ENCODE measurements around the gene TNFRSF4.

TNFRSF4 gene

GRCh38 chr1:1189111-1189510, 24.8 kb downstream of the TNFRSF4 start:
- ChIA-PET POLR2A (no interaction called here), CTCF (no interaction called here)
- no peak for DNase-seq (ENCODE audit: extremely low spot score)
- TF ChIP-seq L3MBTL2 (conservative IDR thresholded peaks at IDR 0.05) = no peak
- TF ChIP-seq NFRKB (IDR thresholded peaks at IDR 0.05) = no peak
- no peak for TF ChIP-seq ZNF384 (IDR thresholded peaks at IDR 0.05)
- TF ChIP-seq CTBP1 (IDR thresholded peaks at IDR 0.05; ENCODE audit: borderline replicate concordance) = no peak
- TF ChIP-seq SUZ12 (IDR thresholded peaks at IDR 0.05) = no peak
- no peak for TF ChIP-seq FOXK2 (IDR thresholded peaks at IDR 0.05)
- no peak for TF ChIP-seq ELF4 (IDR thresholded peaks at IDR 0.05)
- TF ChIP-seq SP1 (IDR thresholded peaks at IDR 0.05) = no peak
- no peak for TF ChIP-seq BHLHE40 (IDR thresholded peaks at IDR 0.05; ENCODE audit: borderline replicate concordance)
- no peak for TF ChIP-seq LEF1 (IDR thresholded peaks at IDR 0.05; ENCODE audit: borderline replicate concordance)
- no peak for TF ChIP-seq FOXM1 (IDR thresholded peaks at IDR 0.05; ENCODE audit: borderline replicate concordance)
- TF ChIP-seq FOXA1 (IDR thresholded peaks at IDR 0.05) = no peak
- TF ChIP-seq ARNT (IDR thresholded peaks at IDR 0.05) = no peak
- no peak for TF ChIP-seq HDGF (IDR thresholded peaks at IDR 0.05; ENCODE audit: borderline replicate concordance)
- TF ChIP-seq TARDBP (IDR thresholded peaks at IDR 0.05) = no peak
- TF ChIP-seq, protein P1, sequence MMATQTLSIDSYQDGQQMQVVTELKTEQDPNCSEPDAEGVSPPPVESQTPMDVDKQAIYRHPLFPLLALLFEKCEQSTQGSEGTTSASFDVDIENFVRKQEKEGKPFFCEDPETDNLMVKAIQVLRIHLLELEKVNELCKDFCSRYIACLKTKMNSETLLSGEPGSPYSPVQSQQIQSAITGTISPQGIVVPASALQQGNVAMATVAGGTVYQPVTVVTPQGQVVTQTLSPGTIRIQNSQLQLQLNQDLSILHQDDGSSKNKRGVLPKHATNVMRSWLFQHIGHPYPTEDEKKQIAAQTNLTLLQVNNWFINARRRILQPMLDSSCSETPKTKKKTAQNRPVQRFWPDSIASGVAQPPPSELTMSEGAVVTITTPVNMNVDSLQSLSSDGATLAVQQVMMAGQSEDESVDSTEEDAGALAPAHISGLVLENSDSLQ (IDR thresholded peaks at IDR 0.05) = no peak

DNA sequence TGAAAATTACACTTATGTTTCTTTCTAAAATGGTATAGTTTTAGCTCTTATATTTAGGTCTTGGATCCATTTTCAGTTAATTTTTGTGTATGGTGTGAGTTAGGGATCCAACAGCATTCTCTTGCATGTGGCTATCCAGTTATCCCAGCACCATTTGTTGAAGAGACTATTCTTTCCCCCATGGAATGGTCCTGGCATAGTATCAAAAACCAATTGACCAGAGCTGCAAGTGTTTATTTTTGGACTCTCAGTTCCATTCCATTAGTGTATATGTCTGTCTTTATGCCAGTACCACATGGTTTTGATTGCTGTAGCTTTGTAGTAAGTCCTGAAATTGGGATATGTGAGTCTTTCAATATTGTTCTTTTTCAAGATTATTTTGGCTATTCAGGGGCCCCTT, 26.0 kb downstream of the TNFRSF4 start:
- TF ChIP-seq FOXK2 (IDR thresholded peaks at IDR 0.05) (no peak), FOXM1 (IDR thresholded peaks at IDR 0.05; ENCODE audit: borderline replicate concordance) (no peak), LEF1 (IDR thresholded peaks at IDR 0.05; ENCODE audit: borderline replicate concordance) (no peak), HDGF (IDR thresholded peaks at IDR 0.05; ENCODE audit: borderline replicate concordance) (no peak), ARNT (IDR thresholded peaks at IDR 0.05) (no peak), SUZ12 (IDR thresholded peaks at IDR 0.05) (no peak), BHLHE40 (IDR thresholded peaks at IDR 0.05; ENCODE audit: borderline replicate concordance) (no peak), NFRKB (IDR thresholded peaks at IDR 0.05) (no peak), ELF4 (IDR thresholded peaks at IDR 0.05) (no peak)
- no peak for DNase-seq (ENCODE audit: extremely low spot score)
- ChIA-PET POLR2A (no interaction called here), CTCF (interaction anchor here (0.6 kb wide), 1 partner anchor 129 kb away, joined by 4 read pairs; no protein-coding TSS in a partner anchor)

- POLR2A ChIA-PET = no interaction called here
- TF ChIP-seq BHLHE40 (IDR thresholded peaks at IDR 0.05; ENCODE audit: borderline replicate concordance) = no peak
- TF ChIP-seq LEF1 (IDR thresholded peaks at IDR 0.05; ENCODE audit: borderline replicate concordance) = no peak
- no peak for TF ChIP-seq FOXA1 (IDR thresholded peaks at IDR 0.05)
- TF ChIP-seq SUZ12 (IDR thresholded peaks at IDR 0.05) = no peak
- TF ChIP-seq NFRKB (IDR thresholded peaks at IDR 0.05) = no peak
- TF ChIP-seq FOXK2 (IDR thresholded peaks at IDR 0.05) = no peak
- TF ChIP-seq FOXM1 (IDR thresholded peaks at IDR 0.05; ENCODE audit: borderline replicate concordance) = no peak
- no peak for TF ChIP-seq HDGF (IDR thresholded peaks at IDR 0.05; ENCODE audit: borderline replicate concordance)
- no peak for TF ChIP-seq CTBP1 (IDR thresholded peaks at IDR 0.05; ENCODE audit: borderline replicate concordance)
- TF ChIP-seq, protein P1 (IDR thresholded peaks at IDR 0.05) = no peak
- no peak for TF ChIP-seq ELF4 (IDR thresholded peaks at IDR 0.05)
- TF ChIP-seq ARNT (IDR thresholded peaks at IDR 0.05) = no peak
- no peak for TF ChIP-seq SP1 (IDR thresholded peaks at IDR 0.05)
- TF ChIP-seq TARDBP (IDR thresholded peaks at IDR 0.05) = no peak
- TF ChIP-seq L3MBTL2 (conservative IDR thresholded peaks at IDR 0.05) = no peak
- no peak for DNase-seq (ENCODE audit: extremely low spot score)
- CTCF ChIA-PET = no interaction called here
Observed at GRCh38 chr1:1185101-1185765, 28.7 kb downstream of the TNFRSF4 start.

- CTCF ChIA-PET = no interaction called here
- POLR2A ChIA-PET = no interaction called here
- no peak for TF ChIP-seq ARNT (IDR thresholded peaks at IDR 0.05)
- no peak for TF ChIP-seq SUZ12 (IDR thresholded peaks at IDR 0.05)
- TF ChIP-seq CTBP1 (IDR thresholded peaks at IDR 0.05; ENCODE audit: borderline replicate concordance) = no peak
- no peak for TF ChIP-seq ZNF384 (IDR thresholded peaks at IDR 0.05)
- TF ChIP-seq FOXA1 (IDR thresholded peaks at IDR 0.05) = no peak
- TF ChIP-seq L3MBTL2 (conservative IDR thresholded peaks at IDR 0.05) = no peak
- TF ChIP-seq, protein P1 (IDR thresholded peaks at IDR 0.05) = no peak
- TF ChIP-seq FOXM1 (IDR thresholded peaks at IDR 0.05; ENCODE audit: borderline replicate concordance) = no peak
- no peak for TF ChIP-seq SP1 (IDR thresholded peaks at IDR 0.05)
- TF ChIP-seq NFRKB (IDR thresholded peaks at IDR 0.05) = no peak
- no peak for TF ChIP-seq LEF1 (IDR thresholded peaks at IDR 0.05; ENCODE audit: borderline replicate concordance)
- TF ChIP-seq TARDBP (IDR thresholded peaks at IDR 0.05) = no peak
- no peak for TF ChIP-seq BHLHE40 (IDR thresholded peaks at IDR 0.05; ENCODE audit: borderline replicate concordance)
- no peak for TF ChIP-seq HDGF (IDR thresholded peaks at IDR 0.05; ENCODE audit: borderline replicate concordance)
- no peak for TF ChIP-seq ELF4 (IDR thresholded peaks at IDR 0.05)
- TF ChIP-seq FOXK2 (IDR thresholded peaks at IDR 0.05) = no peak
- DNase-seq (ENCODE audit: extremely low spot score) = no peak
Observed at GRCh38 chr1:1183833-1184775, 29.8 kb downstream of the TNFRSF4 start.

DNA sequence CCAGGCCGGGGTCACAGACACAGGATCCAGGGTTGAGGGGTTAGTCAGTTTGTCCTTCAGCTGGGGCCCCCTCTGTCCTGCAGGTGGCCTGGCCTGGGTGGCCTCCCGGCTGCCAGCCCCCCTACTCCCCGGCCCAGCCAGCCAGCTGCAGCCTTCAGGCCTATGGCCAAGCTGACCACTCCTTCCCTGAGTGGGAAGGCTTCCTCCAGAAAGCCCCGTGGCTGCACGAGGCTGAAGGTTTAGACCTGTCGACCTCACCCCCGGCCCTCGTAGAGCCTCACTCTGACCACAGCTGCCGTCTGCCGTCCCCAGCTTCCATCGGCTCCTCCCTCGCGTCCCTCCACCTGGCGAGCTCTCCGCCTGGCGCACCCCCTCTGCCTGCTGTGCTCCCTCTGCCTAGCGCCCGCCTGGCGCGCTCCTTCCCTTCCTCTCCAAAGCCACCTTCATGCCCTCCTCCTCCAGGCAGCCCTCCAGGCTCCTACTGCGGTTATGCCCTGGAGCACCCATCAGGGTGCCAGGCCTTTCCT, 30.7 kb downstream of the TNFRSF4 start:
- no peak for DNase-seq (ENCODE audit: extremely low spot score)
- POLR2A ChIA-PET = no interaction called here
- CTCF ChIA-PET = no interaction called here
- TF ChIP-seq BHLHE40 (IDR thresholded peaks at IDR 0.05; ENCODE audit: borderline replicate concordance) = no peak
- TF ChIP-seq TARDBP (IDR thresholded peaks at IDR 0.05) = no peak
- no peak for TF ChIP-seq FOXK2 (IDR thresholded peaks at IDR 0.05)
- TF ChIP-seq SP1 (IDR thresholded peaks at IDR 0.05) = no peak
- TF ChIP-seq, protein P1 (IDR thresholded peaks at IDR 0.05) = no peak
- TF ChIP-seq HDGF (IDR thresholded peaks at IDR 0.05; ENCODE audit: borderline replicate concordance) = no peak
- no peak for TF ChIP-seq FOXA1 (IDR thresholded peaks at IDR 0.05)
- no peak for TF ChIP-seq NFRKB (IDR thresholded peaks at IDR 0.05)
- no peak for TF ChIP-seq LEF1 (IDR thresholded peaks at IDR 0.05; ENCODE audit: borderline replicate concordance)
- TF ChIP-seq ARNT (IDR thresholded peaks at IDR 0.05) = no peak
